H1 (cell line): ENCODE results near the gene CHAD. TPM values are rescaled to one million over a fixed set of nuclear protein-coding genes. Genes with fewer than 3 reads are reported as not detected.

Source experiments
- CTCF ChIA-PET: fragments of 300-600 bp; sonication (Branson Sonifier 250); formaldehyde crosslinking; loops from one replicate; lab custom pipeline; 2021; ENCODE audit not compliant: partially characterized antibody; lab: Charles Lee
- POLR2A ChIA-PET: fragments of 300-600 bp; sonication (Branson Sonifier 250); formaldehyde crosslinking; loops from one replicate; lab custom pipeline; 2021; ENCODE audit warnings: inconsistent platforms; ENCODE audit not compliant: partially characterized antibody; lab: Charles Lee
- DNase-seq, 2 experiments: peaks; one replicate each; pipeline versions ENCODE4 v3.0.0 to v3.0.0-alpha.2; 2010 to 2022; ENCODE audit warnings: low spot score in 2 of 2, low read depth in 1 of 2, mixed read lengths in 1 of 2
- FAIRE-seq: peaks from 2 replicates; lab custom pipeline; 2011; peaks lifted over from hg19 to GRCh38; lab: Jason Lieb, UNC
- H2AFZ ChIP-seq: 2 replicates; pipeline ENCODE4 v1.8.1; 2012; ENCODE audit warnings: low read length, inconsistent platforms
- H2AK5ac ChIP-seq: 2 replicates; pipeline ENCODE4 v1.6.1; 2013; ENCODE audit warnings: low read depth, low read length
- H2BK120ac ChIP-seq: replicated peaks from 2 replicates; pipeline ENCODE3; 2013; ENCODE audit warnings: low read depth, low read length, inconsistent platforms
- H2BK12ac ChIP-seq: 2 replicates; pipeline ENCODE4 v1.6.1; 2013; ENCODE audit warnings: low read depth, low read length
- H2BK15ac ChIP-seq: 2 replicates; pipeline ENCODE4 v1.6.1; 2013; ENCODE audit warnings: low read length
- H2BK20ac ChIP-seq: 2 replicates; pipeline ENCODE4 v1.6.1; 2013; ENCODE audit warnings: low read length
- H2BK5ac ChIP-seq: 2 replicates; pipeline ENCODE4 v1.6.1; 2013; ENCODE audit warnings: low read depth, low read length
- H3K14ac ChIP-seq: 2 replicates; pipeline ENCODE4 v1.6.1; 2013; ENCODE audit warnings: inconsistent platforms; ENCODE audit not compliant: insufficient read length
- H3K18ac ChIP-seq: 2 replicates; pipeline ENCODE4 v1.6.1; 2013; ENCODE audit warnings: low read length; ENCODE audit errors: extremely low read depth
- H3K23ac ChIP-seq: 2 replicates; pipeline ENCODE4 v1.6.1; 2013; ENCODE audit warnings: inconsistent platforms; ENCODE audit not compliant: insufficient read length
- H3K23me2 ChIP-seq: 2 replicates; pipeline ENCODE4 v1.6.1; 2013; ENCODE audit warnings: low read depth, low read length
- H3K27ac ChIP-seq: 2 replicates; pipeline ENCODE4 v1.6.1; 2011; ENCODE audit warnings: low read depth, low read length, inconsistent platforms
- H3K27me3 ChIP-seq, 4 experiments: replicated peaks in 1 of 4; 1 replicate in 1 of 4; 2 replicates in 3 of 4; pipeline versions ENCODE4 v1.6.1 to v1.8.1; 2011 to 2013; ENCODE audit warnings: low read length in 3 of 4, mild to moderate bottlenecking in 3 of 4, inconsistent platforms in 2 of 4, mixed read lengths in 2 of 4, moderate library complexity in 1 of 4; ENCODE audit not compliant: control insufficient read depth in 3 of 4, insufficient read depth in 3 of 4; ENCODE audit errors: extremely low read depth in 1 of 4
- H3K36me3 ChIP-seq, 4 experiments: 2 replicates each; pipeline versions ENCODE4 v1.6.1 to v1.8.1; 2011 to 2013; ENCODE audit warnings: mild to moderate bottlenecking in 4 of 4, low read length in 3 of 4, moderate library complexity in 2 of 4, control low read depth in 1 of 4, inconsistent platforms in 1 of 4; ENCODE audit not compliant: insufficient read depth in 4 of 4, control insufficient read depth in 2 of 4
- H3K4ac ChIP-seq: replicated peaks from 2 replicates; pipeline ENCODE3; 2013; ENCODE audit warnings: low read length, low read depth, mixed read lengths, inconsistent platforms; ENCODE audit not compliant: insufficient read length
- H3K4me1 ChIP-seq, 4 experiments: replicated peaks in 1 of 4; 1 replicate in 1 of 4; 2 replicates in 3 of 4; pipeline versions ENCODE4 v1.6.1 to v1.8.1; 2011 to 2013; ENCODE audit warnings: low read length in 3 of 4, inconsistent platforms in 2 of 4, mixed read lengths in 1 of 4; ENCODE audit not compliant: insufficient read depth in 4 of 4, control insufficient read depth in 3 of 4
- H3K4me2 ChIP-seq, 2 experiments: 2 replicates each; pipeline versions ENCODE4 v1.6.1 to v1.8.1; 2011 to 2013; ENCODE audit warnings: low read depth in 2 of 2, low read length in 2 of 2, control low read depth in 1 of 2, inconsistent platforms in 1 of 2, mild to moderate bottlenecking in 1 of 2; ENCODE audit not compliant: insufficient read depth in 1 of 2
- H3K4me3 ChIP-seq, 4 experiments: fragments of 200-600, 300-600 bp in 1 of 4; sonication (generic), shearing (Covaris generic), sonication (Bioruptor Twin) in 1 of 4; 2 replicates each; pipeline versions ENCODE4 v1.5.1 to v1.8.1; 2011 to 2016; ENCODE audit warnings: low read length in 4 of 4, low read depth in 3 of 4, control low read depth in 2 of 4, inconsistent platforms in 2 of 4, mild to moderate bottlenecking in 2 of 4, mixed read lengths in 1 of 4, moderate library complexity in 1 of 4; ENCODE audit not compliant: insufficient read depth in 2 of 4; ENCODE audit errors: extremely low read depth in 1 of 4
- H3K56ac ChIP-seq: replicated peaks from 2 replicates; pipeline ENCODE3; 2013; ENCODE audit warnings: low read depth, mild to moderate bottlenecking, mixed read lengths, low read length, inconsistent platforms; ENCODE audit not compliant: insufficient read length
- H3K79me1 ChIP-seq: 2 replicates; pipeline ENCODE4 v1.6.1; 2013; ENCODE audit warnings: low read depth, low read length, control low read depth
- H3K79me2 ChIP-seq, 2 experiments: 2 replicates each; pipeline versions ENCODE4 v1.6.1 to v1.8.1; 2012 to 2013; ENCODE audit warnings: low read length in 2 of 2, mild to moderate bottlenecking in 2 of 2, inconsistent platforms in 1 of 2; ENCODE audit not compliant: insufficient read depth in 2 of 2, control insufficient read depth in 1 of 2
- H3K9ac ChIP-seq, 4 experiments: replicated peaks in 1 of 4; 1 replicate in 1 of 4; 2 replicates in 3 of 4; pipeline versions ENCODE4 v1.6.1 to v1.8.1; 2011 to 2013; ENCODE audit warnings: low read depth in 3 of 4, low read length in 3 of 4, control low read depth in 2 of 4, mild to moderate bottlenecking in 2 of 4, moderate library complexity in 2 of 4, inconsistent platforms in 1 of 4; ENCODE audit errors: extremely low read depth in 1 of 4
- H3K9me3 ChIP-seq, 2 experiments: 2 replicates each; pipeline versions ENCODE4 v1.6.1 to v1.8.1; 2012 to 2013; ENCODE audit warnings: mild to moderate bottlenecking in 2 of 2, moderate library complexity in 2 of 2, control low read depth in 1 of 2, inconsistent platforms in 1 of 2, low read depth in 1 of 2, low read length in 1 of 2, mixed read lengths in 1 of 2; ENCODE audit not compliant: insufficient read depth in 2 of 2
- H4K20me1 ChIP-seq, 2 experiments: replicated peaks in 1 of 2; 2 replicates each; pipeline versions ENCODE3 to v1.8.1; 2011 to 2013; ENCODE audit warnings: inconsistent platforms in 2 of 2, low read length in 2 of 2, mild to moderate bottlenecking in 1 of 2; ENCODE audit not compliant: insufficient read depth in 2 of 2, control insufficient read depth in 1 of 2
- H4K5ac ChIP-seq: 2 replicates; pipeline ENCODE4 v1.6.1; 2013; ENCODE audit warnings: low read length, low read depth, mixed read lengths, inconsistent platforms; ENCODE audit not compliant: insufficient read length
- H4K8ac ChIP-seq: 2 replicates; pipeline ENCODE4 v1.8.0; 2013; ENCODE audit warnings: mild to moderate bottlenecking, moderate library complexity, low read length, inconsistent platforms; ENCODE audit not compliant: insufficient read depth; ENCODE audit errors: extremely low read depth
- H4K91ac ChIP-seq: replicated peaks from 2 replicates; pipeline ENCODE3; 2013; ENCODE audit warnings: low read length, mixed read lengths, inconsistent platforms; ENCODE audit not compliant: insufficient read length
- BACH1 ChIP-seq: IDR thresholded peaks from 2 replicates; pipeline ENCODE4 v1.6.1; 2012; ENCODE audit warnings: low read length, improper control_type of control experiment
- FOSL1 ChIP-seq: IDR thresholded peaks from 2 replicates; pipeline ENCODE4 v1.6.1; 2011; ENCODE audit warnings: mild to moderate bottlenecking, low read depth, low read length, moderate library complexity; ENCODE audit not compliant: insufficient read depth
- HDAC2 ChIP-seq, 2 experiments: fragments of 300-600 bp in 1 of 2; sonication (generic) in 1 of 2; IDR thresholded peaks; 2 replicates each; pipeline ENCODE4 v1.6.1; 2011 to 2012; ENCODE audit warnings: low read depth in 2 of 2, low read length in 2 of 2, mild to moderate bottlenecking in 2 of 2, moderate library complexity in 2 of 2, borderline replicate concordance in 1 of 2, inconsistent platforms in 1 of 2
- HDAC6 ChIP-seq: IDR thresholded peaks from one replicate; pipeline ENCODE4 v1.7.1; 2012; ENCODE audit warnings: low read depth, mild to moderate bottlenecking, inconsistent platforms, low read length, moderate library complexity
- MAFK ChIP-seq: IDR thresholded peaks from 2 replicates; pipeline ENCODE4 v1.6.1; 2012; ENCODE audit warnings: low read depth, mild to moderate bottlenecking, improper control_type of control experiment, low read length
- WGBS, 2 experiments: shearing (Covaris generic) in 1 of 2; methylation state at CpG; one replicate each; pipeline versions ENCODE4 v1.1.6 to v1.1.7; 2013 to 2015; ENCODE audit warnings: low lambda C conversion rate in 2 of 2, mixed read lengths in 2 of 2, inconsistent platforms in 1 of 2, low coverage in 1 of 2, missing lambda C conversion rate in 1 of 2; ENCODE audit not compliant: insufficient replicate concordance in 2 of 2, insufficient coverage in 1 of 2, insufficient read length in 1 of 2; ENCODE audit errors: extremely low coverage in 1 of 2, missing lambda C conversion rate in 1 of 2; 5-methylcytosine and 5-hydroxymethylcytosine counted together
- polyA plus RNA-seq, 7 experiments: library from polyadenylated mRNA; depleted of rRNA in 3 of 7; stranded (reverse) in 5 of 7; unstranded in 2 of 7; fragments of >200 nt in 5 of 7; fragments of 200-250 nt in 2 of 7; gene quantifications; 1 replicate in 5 of 7; 2 replicates in 1 of 7; 4 replicates in 1 of 7; pipeline versions ENCODE4 v1.2.1 to v1.2.3, GENCODE V29; 2011 to 2013; ENCODE audit warnings: missing spikeins in 2 of 7, mixed read lengths in 2 of 7
- total RNA-seq: library from RNA; stranded (reverse); fragmentation: NEBNext Ultra II Directional; extraction: Animal tissue kit (Norgen Biotek cat#: 25700); gene quantifications from 2 replicates; pipeline ENCODE4 v1.2.1, GENCODE V29; 2021
- TF ChIP-seq, protein P1 (sequence below): IDR thresholded peaks from 2 replicates; pipeline ENCODE4 v1.6.1; 2011; ENCODE audit warnings: low read length, improper control_type of control experiment
- TF ChIP-seq, protein P2 (sequence below): IDR thresholded peaks from 2 replicates; pipeline ENCODE4 v1.6.1; 2012; ENCODE audit warnings: inconsistent platforms

The CHAD gene
- total and polyA plus RNA-seq, 2 of the 8 experiments (the other 6 are each of a cell fraction or from before 2014, with no cell fraction given) = 0.03 TPM; not detected in 1

DNA sequence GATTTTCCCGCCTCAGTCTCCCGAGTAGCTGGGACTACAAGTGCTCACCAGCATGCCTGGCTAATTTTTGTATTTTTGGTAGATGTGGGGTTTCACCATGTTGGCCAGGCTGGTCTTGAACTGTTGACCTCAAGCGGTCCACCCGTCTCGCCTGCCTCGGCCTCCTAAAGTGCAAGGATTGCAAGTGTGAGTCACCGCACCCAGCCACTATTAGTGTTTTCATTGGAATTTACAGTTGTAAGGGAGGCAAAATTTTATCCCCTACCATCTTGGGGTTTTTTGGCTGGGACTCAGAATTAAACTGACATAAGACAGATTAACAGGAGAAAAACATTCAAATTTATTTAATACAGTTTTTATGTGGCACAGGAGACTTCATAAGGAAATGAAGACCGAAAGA lies 27.2 kb upstream of the CHAD start:
- H3K23me2 ChIP-seq = no peaks in the 10 kb centered on the region
- no peak overlapping the region for H4K5ac ChIP-seq
- no peaks in the 10 kb centered on the region for H3K9me3 ChIP-seq
- no peaks in the 10 kb centered on the region for H3K27me3 ChIP-seq
- no peak overlapping the region for H3K4ac ChIP-seq
- no peaks in the 10 kb centered on the region for H4K20me1 ChIP-seq
- H4K8ac ChIP-seq = no peak overlapping the region
- TF ChIP-seq FOSL1 (no peak), HDAC2 (IDR thresholded peaks at IDR 0.05; ENCODE audit: borderline replicate concordance in 1 of 2, low read depth in 2 of 2, low read length in 2 of 2) (no peak), MAFK (no peak), BACH1 (no peak), HDAC6 (no peak)
- TF ChIP-seq, protein P1, sequence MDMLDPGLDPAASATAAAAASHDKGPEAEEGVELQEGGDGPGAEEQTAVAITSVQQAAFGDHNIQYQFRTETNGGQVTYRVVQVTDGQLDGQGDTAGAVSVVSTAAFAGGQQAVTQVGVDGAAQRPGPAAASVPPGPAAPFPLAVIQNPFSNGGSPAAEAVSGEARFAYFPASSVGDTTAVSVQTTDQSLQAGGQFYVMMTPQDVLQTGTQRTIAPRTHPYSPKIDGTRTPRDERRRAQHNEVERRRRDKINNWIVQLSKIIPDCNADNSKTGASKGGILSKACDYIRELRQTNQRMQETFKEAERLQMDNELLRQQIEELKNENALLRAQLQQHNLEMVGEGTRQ = no peak
- TF ChIP-seq, protein P2, sequence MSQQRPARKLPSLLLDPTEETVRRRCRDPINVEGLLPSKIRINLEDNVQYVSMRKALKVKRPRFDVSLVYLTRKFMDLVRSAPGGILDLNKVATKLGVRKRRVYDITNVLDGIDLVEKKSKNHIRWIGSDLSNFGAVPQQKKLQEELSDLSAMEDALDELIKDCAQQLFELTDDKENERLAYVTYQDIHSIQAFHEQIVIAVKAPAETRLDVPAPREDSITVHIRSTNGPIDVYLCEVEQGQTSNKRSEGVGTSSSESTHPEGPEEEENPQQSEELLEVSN = no peak
- no peak overlapping the region for H4K91ac ChIP-seq
- no peak overlapping the region for H3K9ac ChIP-seq
- no peak overlapping the region for H2BK20ac ChIP-seq
- H3K36me3 ChIP-seq = no peaks in the 10 kb centered on the region
- H3K27ac ChIP-seq = no peak overlapping the region
- no peak overlapping the region for H3K4me3 ChIP-seq
- H2BK5ac ChIP-seq = no peak overlapping the region
- no peak overlapping the region for H3K23ac ChIP-seq
- no peak overlapping the region for H2AK5ac ChIP-seq
- ChIA-PET POLR2A (no interaction called here), CTCF (interaction anchor here (1.2 to 3.2 kb wide), 4 partner anchors 10 to 37 kb away, joined by 5 to 12 read pairs (median 8); partner anchors contain the start of genes EPN3 and RSAD1)
- no peaks in the 10 kb centered on the region for H3K79me2 ChIP-seq
- no peak for FAIRE-seq
- H3K4me2 ChIP-seq = no peak overlapping the region
- WGBS, 2 experiments = 97% methylated on average over 6 of the region's 8 CpGs; no CpG with 5 or more reads in 1 of the 2 experiments
- no peaks in the 10 kb centered on the region for H3K4me1 ChIP-seq
- no peaks in the 10 kb centered on the region for H3K79me1 ChIP-seq
- DNase-seq = no peak
- no peak overlapping the region for H2BK12ac ChIP-seq
- H3K14ac ChIP-seq = no peak overlapping the region
- no peak overlapping the region for H3K18ac ChIP-seq
- no peak overlapping the region for H2BK120ac ChIP-seq
- H3K56ac ChIP-seq = no peak overlapping the region
- H2AFZ ChIP-seq = no peak overlapping the region
- H2BK15ac ChIP-seq = no peak overlapping the region
